K562 (cell line): Measurements from ENCODE around the gene PHF24.

ENCODE experiments used
- ETV1 ChIP-seq: fragments of 450-650 bp; conservative IDR thresholded peaks from 2 replicates; pipeline ENCODE4 v1.6.1; 2016; ENCODE audit warnings: missing genetic modification characterization, control low read depth, low read depth, missing compliant biosample characterization
- USF2 ChIP-seq: sonication (generic); formaldehyde crosslinking; IDR thresholded peaks from 2 replicates; pipeline ENCODE4 v1.5.0; 2020; ENCODE audit warnings: missing genetic modification reagents
- TF ChIP-seq, protein P1 (sequence below): sonication (generic); formaldehyde crosslinking; IDR thresholded peaks from 2 replicates; pipeline ENCODE4 v1.8.0; 2022; ENCODE audit warnings: mild to moderate bottlenecking, low read depth, missing genetic modification reagents

DNA sequence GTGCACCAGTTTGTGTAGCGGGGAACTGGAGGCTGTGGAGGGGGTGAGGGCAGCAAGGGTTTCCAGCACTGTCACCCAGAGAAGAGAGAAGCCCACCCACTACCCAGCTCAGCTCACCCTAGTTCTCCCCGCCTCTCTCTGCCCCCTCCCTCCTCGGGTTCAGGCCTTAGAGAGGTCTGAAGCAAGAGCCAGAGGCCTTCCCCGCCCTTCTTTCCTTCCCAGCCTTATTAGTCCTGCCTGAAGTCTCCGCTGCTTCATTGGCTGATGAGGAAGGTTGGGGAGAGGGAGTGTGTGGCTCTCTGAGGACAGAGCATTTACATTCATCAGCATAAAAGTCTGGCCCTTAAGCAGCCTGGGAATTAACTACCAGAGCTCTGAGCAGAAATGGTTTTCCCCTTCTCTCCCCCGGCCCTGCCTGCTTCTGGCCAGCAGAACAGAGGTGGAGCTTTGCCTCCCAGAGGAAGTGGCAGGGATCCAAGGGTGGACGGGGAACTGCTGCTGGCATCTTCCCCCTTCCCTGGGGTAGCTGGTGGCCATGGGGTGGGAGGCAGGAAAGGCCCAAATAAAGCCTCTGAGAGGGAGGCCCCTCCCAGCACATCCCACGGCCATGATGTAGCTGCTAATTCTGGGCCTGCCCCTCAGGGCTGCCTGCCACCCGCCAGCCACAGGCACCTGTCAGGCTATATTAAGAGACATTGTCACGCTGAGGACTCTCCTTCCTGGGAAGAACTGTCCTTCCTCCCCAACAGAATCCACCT is 35.6 kb downstream of the PHF24 start:
- no peak for TF ChIP-seq ETV1 (tag)
- TF ChIP-seq, protein P1, sequence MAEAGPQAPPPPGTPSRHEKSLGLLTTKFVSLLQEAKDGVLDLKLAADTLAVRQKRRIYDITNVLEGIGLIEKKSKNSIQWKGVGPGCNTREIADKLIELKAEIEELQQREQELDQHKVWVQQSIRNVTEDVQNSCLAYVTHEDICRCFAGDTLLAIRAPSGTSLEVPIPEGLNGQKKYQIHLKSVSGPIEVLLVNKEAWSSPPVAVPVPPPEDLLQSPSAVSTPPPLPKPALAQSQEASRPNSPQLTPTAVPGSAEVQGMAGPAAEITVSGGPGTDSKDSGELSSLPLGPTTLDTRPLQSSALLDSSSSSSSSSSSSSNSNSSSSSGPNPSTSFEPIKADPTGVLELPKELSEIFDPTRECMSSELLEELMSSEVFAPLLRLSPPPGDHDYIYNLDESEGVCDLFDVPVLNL (CRISPR knock-in tag): no peak
- no peak for TF ChIP-seq USF2
